ENCODE results near the gene IMP4. TPM values are rescaled to one million over a fixed set of nuclear protein-coding genes. Genes with fewer than 3 reads are reported as not detected.

The IMP4 gene, protein sequence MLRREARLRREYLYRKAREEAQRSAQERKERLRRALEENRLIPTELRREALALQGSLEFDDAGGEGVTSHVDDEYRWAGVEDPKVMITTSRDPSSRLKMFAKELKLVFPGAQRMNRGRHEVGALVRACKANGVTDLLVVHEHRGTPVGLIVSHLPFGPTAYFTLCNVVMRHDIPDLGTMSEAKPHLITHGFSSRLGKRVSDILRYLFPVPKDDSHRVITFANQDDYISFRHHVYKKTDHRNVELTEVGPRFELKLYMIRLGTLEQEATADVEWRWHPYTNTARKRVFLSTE
- 203 and 207 TPM in 2 replicates for total RNA-seq (2014; rRNA removed)
- Bru-seq, nascent RNA: percentile 80 among the genes with signal in this experiment
- BruChase-seq, experiment 1, labeled RNA remaining after a 6-hour chase: percentile 94 among the genes with signal in this experiment
- BruChase-seq, experiment 2, labeled RNA remaining after a 2-hour chase: percentile 87 among the genes with signal in this experiment
- long read RNA-seq, transcript IMP4-201 (9 exons, 1,740 nt): major isoform, 92 of 198 reads
- long read RNA-seq, transcript IMP4-202 (9 exons, 822 nt): minor isoform, 35 of 198 reads
- long read RNA-seq, transcript IMP4-208 (8 exons, 2,379 nt): minor isoform, 30 of 198 reads
- long read RNA-seq, partial matches to known transcripts: 18 of 198 reads
- long read RNA-seq, other reads (novel, unspliced or antisense): 18 of 198 reads

DNA sequence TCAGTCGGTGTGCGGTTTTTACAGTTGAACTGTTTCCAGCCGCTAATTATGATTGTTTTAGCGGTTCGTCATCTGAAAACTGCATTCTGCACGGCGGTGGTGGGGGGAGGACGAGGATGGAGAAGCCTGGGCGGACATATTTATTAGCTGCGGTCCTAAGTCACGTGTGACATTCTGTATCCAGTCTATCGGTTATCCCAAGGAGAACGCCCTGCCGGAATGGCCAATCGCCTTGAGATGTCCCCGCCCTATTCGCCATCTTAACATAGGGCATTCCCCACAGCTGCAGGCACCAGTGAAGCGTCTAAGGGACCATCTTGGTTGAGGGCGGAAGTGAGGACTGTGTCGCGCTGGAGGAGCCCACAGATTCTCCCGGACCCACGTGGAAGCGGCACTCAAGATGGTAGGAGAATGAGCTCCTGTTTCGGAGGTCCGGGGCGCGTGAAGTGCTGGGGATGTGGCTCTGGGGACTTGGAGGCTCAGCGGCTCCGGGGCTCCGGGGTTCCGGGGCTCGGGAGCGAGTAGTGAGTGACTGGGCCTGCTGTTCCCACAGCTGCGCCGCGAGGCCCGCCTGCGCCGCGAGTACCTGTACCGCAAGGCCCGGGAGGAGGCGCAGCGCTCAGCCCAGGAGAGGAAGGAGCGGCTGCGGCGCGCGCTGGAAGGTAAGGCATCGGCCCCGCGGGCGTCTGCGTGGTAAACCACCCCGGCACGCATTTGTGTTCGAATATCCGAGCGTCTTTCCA is at the start of gene IMP4:
IMP4 (plus strand) TSS at position 365 of the 743 bp plus-strand sequence; CDS start at position 401, 36 bp downstream.
- Histone ChIP-seq H3K36me3 (ENCODE audit: low read depth, low read length) (peaks cover 38% of the 10 kb centered on the region), H3K27me3 (ENCODE audit: low read length) (no peaks in the 10 kb centered on the region), H3K4me1 (ENCODE audit: insufficient read depth, low read length) (peaks cover 7% of the 10 kb centered on the region), H3K9me3 (ENCODE audit: low read length) (no peaks in the 10 kb centered on the region), H3K27ac (ENCODE audit: low read length) (peak within 1 kb of the TSS; percentile 49), H2AFZ (ENCODE audit: low read length) (peak within 1 kb of the TSS; percentile 83), H3K9me2 (replicated peaks; ENCODE audit: low read length) (no peaks in the 10 kb centered on the region), H3K4me3 (ENCODE audit: low read length) (peak within 1 kb of the TSS; percentile 71), H3K9ac (ENCODE audit: low read length) (peak within 1 kb of the TSS; percentile 94), H3F3A (ENCODE audit: low read length, unreplicated experiment) (no peaks in the 10 kb centered on the region), H3K4me2 (ENCODE audit: low read length) (peak within 1 kb of the TSS; percentile 77), H3K79me2 (ENCODE audit: low read length) (peaks cover 28% of the 10 kb centered on the region), H4K20me1 (ENCODE audit: low read length) (peaks cover 10% of the 10 kb centered on the region; the same call in 1 of the 2 replicates)
- intact Hi-C loops (cut with micrococcal nuclease): no loop called here
- TSS peak; percentile 41 for BruUV-seq (replicated peaks)
- TF ChIP-seq EZH2 (IDR thresholded peaks at IDR 0.05; ENCODE audit: low read length, unreplicated experiment) (no peak), EZH2phosphoT487 (IDR thresholded peaks at IDR 0.05; ENCODE audit: borderline replicate concordance, low read length) (no peak)
- TF ChIP-seq, protein P1, sequence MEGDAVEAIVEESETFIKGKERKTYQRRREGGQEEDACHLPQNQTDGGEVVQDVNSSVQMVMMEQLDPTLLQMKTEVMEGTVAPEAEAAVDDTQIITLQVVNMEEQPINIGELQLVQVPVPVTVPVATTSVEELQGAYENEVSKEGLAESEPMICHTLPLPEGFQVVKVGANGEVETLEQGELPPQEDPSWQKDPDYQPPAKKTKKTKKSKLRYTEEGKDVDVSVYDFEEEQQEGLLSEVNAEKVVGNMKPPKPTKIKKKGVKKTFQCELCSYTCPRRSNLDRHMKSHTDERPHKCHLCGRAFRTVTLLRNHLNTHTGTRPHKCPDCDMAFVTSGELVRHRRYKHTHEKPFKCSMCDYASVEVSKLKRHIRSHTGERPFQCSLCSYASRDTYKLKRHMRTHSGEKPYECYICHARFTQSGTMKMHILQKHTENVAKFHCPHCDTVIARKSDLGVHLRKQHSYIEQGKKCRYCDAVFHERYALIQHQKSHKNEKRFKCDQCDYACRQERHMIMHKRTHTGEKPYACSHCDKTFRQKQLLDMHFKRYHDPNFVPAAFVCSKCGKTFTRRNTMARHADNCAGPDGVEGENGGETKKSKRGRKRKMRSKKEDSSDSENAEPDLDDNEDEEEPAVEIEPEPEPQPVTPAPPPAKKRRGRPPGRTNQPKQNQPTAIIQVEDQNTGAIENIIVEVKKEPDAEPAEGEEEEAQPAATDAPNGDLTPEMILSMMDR (conservative IDR thresholded peaks at IDR 0.05; ENCODE audit: low read depth, low read length): peak; percentile 43; the same call in 1 of the 2 replicates
- peak; percentile 89 for ATAC-seq
- peak; percentile 98 for DNase-seq
- ChIA-PET CTCF (interaction anchor here (0.6 to 1.2 kb wide), 2 partner anchors 161 to 176 kb away, joined by 5 read pairs; partner anchors contain the start of gene SMPD4), POLR2A (ENCODE audit: unreplicated experiment) (interaction anchor here (0.7 to 0.9 kb wide), 2 partner anchors 48 to 430 kb away, joined by 3 read pairs; no protein-coding TSS in a partner anchor)

DNA sequence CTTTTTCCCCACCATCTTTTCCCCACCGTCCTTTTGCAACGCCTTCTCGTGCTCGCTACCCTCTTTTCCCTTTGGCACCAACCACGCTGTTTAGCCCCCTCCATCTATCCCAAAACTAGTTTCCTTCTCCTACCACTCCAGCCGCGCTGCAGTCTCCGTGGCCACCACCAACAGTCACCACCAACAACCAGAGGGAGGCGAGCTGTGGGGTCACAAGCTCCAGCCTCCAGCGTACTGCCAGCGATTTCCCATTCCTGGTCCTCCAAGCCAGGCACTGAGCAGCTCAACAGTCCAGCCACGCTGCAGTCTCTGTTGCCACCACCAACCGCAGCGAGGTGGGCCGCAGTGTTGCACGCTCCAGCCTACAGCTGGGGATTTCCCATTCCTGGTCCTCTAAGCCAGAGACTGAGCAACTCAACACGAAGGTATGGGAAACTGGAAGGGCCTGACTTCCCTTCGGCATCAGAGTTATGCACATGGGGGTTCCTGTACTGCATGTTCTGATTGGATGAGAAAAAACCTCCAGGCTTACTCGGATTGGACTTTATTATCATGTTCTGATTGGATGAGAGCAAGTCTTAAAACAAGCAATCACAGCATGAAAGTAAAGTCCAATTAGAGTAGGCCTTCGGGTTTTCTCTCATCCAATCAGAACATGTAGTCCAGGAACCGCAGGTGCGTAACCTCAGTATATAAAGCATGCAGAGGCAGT is 42.3 kb upstream of the IMP4 start:
- H3K9me3 ChIP-seq (ENCODE audit: low read length): no peaks in the 10 kb centered on the region
- TF ChIP-seq, protein P1 (conservative IDR thresholded peaks at IDR 0.05; ENCODE audit: low read depth, low read length): no peak
- TF ChIP-seq EZH2 (IDR thresholded peaks at IDR 0.05; ENCODE audit: low read length, unreplicated experiment) (no peak), EZH2phosphoT487 (IDR thresholded peaks at IDR 0.05; ENCODE audit: borderline replicate concordance, low read length) (no peak)
- no peaks in the 10 kb centered on the region for H3K79me2 ChIP-seq (ENCODE audit: low read length)
- no peak overlapping the region for H3K4me2 ChIP-seq (ENCODE audit: low read length)
- no peak for ATAC-seq
- no peak overlapping the region for H3K4me3 ChIP-seq (ENCODE audit: low read length)
- intact Hi-C loops (cut with micrococcal nuclease): no loop called here
- no peak for DNase-seq
- no peak overlapping the region for H2AFZ ChIP-seq (ENCODE audit: low read length)
- BruUV-seq (replicated peaks): no TSS peak
- H3K9ac ChIP-seq (ENCODE audit: low read length): no peak overlapping the region
- no peak overlapping the region for H3K27ac ChIP-seq (ENCODE audit: low read length)
- ChIA-PET CTCF (no interaction called here), POLR2A (ENCODE audit: unreplicated experiment) (no interaction called here)
- H4K20me1 ChIP-seq (ENCODE audit: low read length): no peaks in the 10 kb centered on the region
- H3F3A ChIP-seq (ENCODE audit: low read length, unreplicated experiment): no peaks in the 10 kb centered on the region
- no peaks in the 10 kb centered on the region for H3K9me2 ChIP-seq (replicated peaks; ENCODE audit: low read length)
- H3K4me1 ChIP-seq (ENCODE audit: insufficient read depth, low read length): no peaks in the 10 kb centered on the region
- H3K36me3 ChIP-seq (ENCODE audit: low read depth, low read length): no peaks in the 10 kb centered on the region
- peaks cover 63% of the 10 kb centered on the region for H3K27me3 ChIP-seq (ENCODE audit: low read length)
